GM12878 (cell line): ENCODE measurements around the gene ARHGEF35.
"Not testable (repeated sequence)": the region's sequence is repeated elsewhere in the genome, so short reads cannot be mapped to it uniquely, and the experiment has no call there.

Experiments
- CBFB ChIP-seq: IDR thresholded peaks from 2 replicates; pipeline ENCODE4 v1.6.1; 2016; ENCODE audit warnings: antibody characterized with exemption, low read depth
- CUX1 ChIP-seq: IDR thresholded peaks from 2 replicates; pipeline ENCODE4 v1.6.1; 2012; ENCODE audit warnings: improper control_type of control experiment, low read depth, low read length; ENCODE audit not compliant: insufficient replicate concordance
- ELK1 ChIP-seq: IDR thresholded peaks from 2 replicates; pipeline ENCODE4 v1.6.1; 2012; ENCODE audit warnings: low read depth, low read length, improper control_type of control experiment
- EP300 ChIP-seq, 2 experiments: fragments of 150-350 bp in 1 of 2; IDR thresholded peaks; 2 replicates each; pipeline ENCODE4 v1.6.1; 2011 to 2012; ENCODE audit warnings: low read depth in 2 of 2, low read length in 2 of 2, borderline replicate concordance in 1 of 2, improper control_type of control experiment in 1 of 2, inconsistent platforms in 1 of 2; ENCODE audit not compliant: control insufficient read depth in 1 of 2
- HDAC2 ChIP-seq: fragments of 200-600 bp; sonication (generic); IDR thresholded peaks from 2 replicates; pipeline ENCODE4 v1.6.1; 2017
- MYC ChIP-seq: IDR thresholded peaks from 2 replicates; pipeline ENCODE4 v1.6.1; 2011; ENCODE audit warnings: mild to moderate bottlenecking, low read length, moderate library complexity, inconsistent platforms; ENCODE audit not compliant: insufficient read depth, insufficient replicate concordance, insufficient read length, severe bottlenecking
- POLR2AphosphoS5 ChIP-seq: IDR thresholded peaks from 2 replicates; pipeline ENCODE4 v1.6.1; 2011; ENCODE audit warnings: mild to moderate bottlenecking, low read length, inconsistent platforms
- SIN3A ChIP-seq: IDR thresholded peaks from 2 replicates; pipeline ENCODE4 v1.6.1; 2012; ENCODE audit warnings: low read depth, low read length, improper control_type of control experiment
- SP1 ChIP-seq: IDR thresholded peaks from one replicate; pipeline ENCODE4 v1.6.1; 2011; ENCODE audit warnings: low read depth, low read length
- TARDBP ChIP-seq: IDR thresholded peaks from 2 replicates; pipeline ENCODE4 v1.6.1; 2016; ENCODE audit warnings: borderline replicate concordance
- YBX1 ChIP-seq: fragments of 450-650 bp; IDR thresholded peaks from 2 replicates; pipeline ENCODE4 v1.6.1; 2016; ENCODE audit warnings: antibody characterized with exemption
- YY1 ChIP-seq: IDR thresholded peaks from 2 replicates; pipeline ENCODE4 v1.6.1; 2011; ENCODE audit warnings: low read depth, mild to moderate bottlenecking, low read length
- TF ChIP-seq, protein P1 (sequence below), 3 experiments: IDR thresholded peaks in 2 of 3; conservative IDR thresholded peaks in 1 of 3; 2 replicates each; pipeline ENCODE4 v1.5.1; 2011; ENCODE audit warnings: low read depth in 3 of 3, low read length in 3 of 3, mild to moderate bottlenecking in 3 of 3, control low read depth in 2 of 3, moderate library complexity in 2 of 3, inconsistent platforms in 1 of 3, mixed read lengths in 1 of 3; ENCODE audit not compliant: control insufficient read depth in 2 of 3, insufficient read depth in 1 of 3; ENCODE audit errors: extremely low read depth in 1 of 3
- TF ChIP-seq, protein P2 (sequence below): fragments of 450-650 bp; IDR thresholded peaks from 2 replicates; pipeline ENCODE4 v1.6.1; 2017; ENCODE audit warnings: mild to moderate bottlenecking, moderate library complexity

GRCh38 chr7:144231027-144231426, 35.4 kb upstream of the ARHGEF35 start:
- TF ChIP-seq, protein P1, sequence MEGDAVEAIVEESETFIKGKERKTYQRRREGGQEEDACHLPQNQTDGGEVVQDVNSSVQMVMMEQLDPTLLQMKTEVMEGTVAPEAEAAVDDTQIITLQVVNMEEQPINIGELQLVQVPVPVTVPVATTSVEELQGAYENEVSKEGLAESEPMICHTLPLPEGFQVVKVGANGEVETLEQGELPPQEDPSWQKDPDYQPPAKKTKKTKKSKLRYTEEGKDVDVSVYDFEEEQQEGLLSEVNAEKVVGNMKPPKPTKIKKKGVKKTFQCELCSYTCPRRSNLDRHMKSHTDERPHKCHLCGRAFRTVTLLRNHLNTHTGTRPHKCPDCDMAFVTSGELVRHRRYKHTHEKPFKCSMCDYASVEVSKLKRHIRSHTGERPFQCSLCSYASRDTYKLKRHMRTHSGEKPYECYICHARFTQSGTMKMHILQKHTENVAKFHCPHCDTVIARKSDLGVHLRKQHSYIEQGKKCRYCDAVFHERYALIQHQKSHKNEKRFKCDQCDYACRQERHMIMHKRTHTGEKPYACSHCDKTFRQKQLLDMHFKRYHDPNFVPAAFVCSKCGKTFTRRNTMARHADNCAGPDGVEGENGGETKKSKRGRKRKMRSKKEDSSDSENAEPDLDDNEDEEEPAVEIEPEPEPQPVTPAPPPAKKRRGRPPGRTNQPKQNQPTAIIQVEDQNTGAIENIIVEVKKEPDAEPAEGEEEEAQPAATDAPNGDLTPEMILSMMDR (IDR thresholded peaks at IDR 0.05 in 2 of 3, conservative IDR thresholded peaks at IDR 0.05 in 1 of 3; ENCODE audit: control insufficient read depth in 2 of 3, extremely low read depth in 1 of 3, insufficient read depth in 1 of 3, low read depth in 3 of 3, low read length in 3 of 3): not testable (repeated sequence)
- TF ChIP-seq MYC; YY1; CUX1; SP1; YBX1; CBFB; EP300 (IDR thresholded peaks at IDR 0.05; ENCODE audit: borderline replicate concordance in 1 of 2, control insufficient read depth in 1 of 2, low read depth in 2 of 2, low read length in 2 of 2); POLR2AphosphoS5; TARDBP; HDAC2; ELK1; SIN3A: not testable (repeated sequence)
- TF ChIP-seq, protein P2, sequence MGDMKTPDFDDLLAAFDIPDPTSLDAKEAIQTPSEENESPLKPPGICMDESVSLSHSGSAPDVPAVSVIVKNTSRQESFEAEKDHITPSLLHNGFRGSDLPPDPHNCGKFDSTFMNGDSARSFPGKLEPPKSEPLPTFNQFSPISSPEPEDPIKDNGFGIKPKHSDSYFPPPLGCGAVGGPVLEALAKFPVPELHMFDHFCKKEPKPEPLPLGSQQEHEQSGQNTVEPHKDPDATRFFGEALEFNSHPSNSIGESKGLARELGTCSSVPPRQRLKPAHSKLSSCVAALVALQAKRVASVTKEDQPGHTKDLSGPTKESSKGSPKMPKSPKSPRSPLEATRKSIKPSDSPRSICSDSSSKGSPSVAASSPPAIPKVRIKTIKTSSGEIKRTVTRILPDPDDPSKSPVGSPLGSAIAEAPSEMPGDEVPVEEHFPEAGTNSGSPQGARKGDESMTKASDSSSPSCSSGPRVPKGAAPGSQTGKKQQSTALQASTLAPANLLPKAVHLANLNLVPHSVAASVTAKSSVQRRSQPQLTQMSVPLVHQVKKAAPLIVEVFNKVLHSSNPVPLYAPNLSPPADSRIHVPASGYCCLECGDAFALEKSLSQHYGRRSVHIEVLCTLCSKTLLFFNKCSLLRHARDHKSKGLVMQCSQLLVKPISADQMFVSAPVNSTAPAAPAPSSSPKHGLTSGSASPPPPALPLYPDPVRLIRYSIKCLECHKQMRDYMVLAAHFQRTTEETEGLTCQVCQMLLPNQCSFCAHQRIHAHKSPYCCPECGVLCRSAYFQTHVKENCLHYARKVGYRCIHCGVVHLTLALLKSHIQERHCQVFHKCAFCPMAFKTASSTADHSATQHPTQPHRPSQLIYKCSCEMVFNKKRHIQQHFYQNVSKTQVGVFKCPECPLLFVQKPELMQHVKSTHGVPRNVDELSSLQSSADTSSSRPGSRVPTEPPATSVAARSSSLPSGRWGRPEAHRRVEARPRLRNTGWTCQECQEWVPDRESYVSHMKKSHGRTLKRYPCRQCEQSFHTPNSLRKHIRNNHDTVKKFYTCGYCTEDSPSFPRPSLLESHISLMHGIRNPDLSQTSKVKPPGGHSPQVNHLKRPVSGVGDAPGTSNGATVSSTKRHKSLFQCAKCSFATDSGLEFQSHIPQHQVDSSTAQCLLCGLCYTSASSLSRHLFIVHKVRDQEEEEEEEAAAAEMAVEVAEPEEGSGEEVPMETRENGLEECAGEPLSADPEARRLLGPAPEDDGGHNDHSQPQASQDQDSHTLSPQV: not testable (repeated sequence)
